MM.1S (cell line): ENCODE measurements around the gene ZNF577.

Source experiments
- DNase-seq: peaks from one replicate; pipeline ENCODE4 v3.0.0-alpha.2; 2015
- H2AFZ ChIP-seq: fragments of 300-600 bp; sonication (generic); 2 replicates; pipeline ENCODE4 v1.6.0; 2016; ENCODE audit warnings: antibody characterized with exemption, low read length
- H3F3A ChIP-seq: fragments of 300-600 bp; sonication (generic); 2 replicates; pipeline ENCODE4 v1.6.1; 2016; ENCODE audit warnings: mild to moderate bottlenecking, antibody characterized with exemption, low read length, moderate library complexity, mixed read lengths; ENCODE audit not compliant: insufficient read depth
- H3K27ac ChIP-seq: fragments of 300-600 bp; sonication (generic); 2 replicates; pipeline ENCODE4 v1.5.1; 2016; ENCODE audit warnings: mild to moderate bottlenecking, low read length
- H3K27me3 ChIP-seq: fragments of 300-600 bp; sonication (generic); replicated peaks from 2 replicates; pipeline ENCODE4 v1.6.0; 2016; ENCODE audit warnings: low read length; ENCODE audit not compliant: insufficient read depth
- H3K36me3 ChIP-seq: fragments of 300-600 bp; sonication (generic); replicated peaks from 2 replicates; pipeline ENCODE4 v1.6.1; 2016; ENCODE audit warnings: mild to moderate bottlenecking, low read length, mixed read lengths; ENCODE audit not compliant: insufficient read depth
- H3K4me1 ChIP-seq: fragments of 300-600 bp; sonication (generic); 2 replicates; pipeline ENCODE4 v1.6.1; 2016; ENCODE audit warnings: low read length, mixed read lengths
- H3K4me2 ChIP-seq: fragments of 300-600 bp; sonication (generic); 2 replicates; pipeline ENCODE4 v1.6.0; 2016; ENCODE audit warnings: low read depth, low read length
- H3K4me3 ChIP-seq: fragments of 300-600 bp; sonication (generic); 2 replicates; pipeline ENCODE4 v1.5.1; 2016; ENCODE audit warnings: low read length, mixed read lengths
- H3K79me2 ChIP-seq: fragments of 300-600 bp; sonication (generic); 2 replicates; pipeline ENCODE4 v1.6.1; 2016; ENCODE audit warnings: mixed run types, low read length, mixed read lengths
- H3K9ac ChIP-seq: fragments of 300-600 bp; sonication (generic); 2 replicates; pipeline ENCODE4 v1.6.1; 2016; ENCODE audit warnings: low read length, mixed read lengths
- H3K9me2 ChIP-seq: fragments of 300-600 bp; sonication (generic); replicated peaks from 2 replicates; pipeline ENCODE4 v1.6.1; 2016; ENCODE audit warnings: mild to moderate bottlenecking, low read length, mixed read lengths; ENCODE audit not compliant: insufficient read depth
- H3K9me3 ChIP-seq: fragments of 300-600 bp; sonication (generic); replicated peaks from 2 replicates; pipeline ENCODE4 v1.6.1; 2016; ENCODE audit warnings: mild to moderate bottlenecking, low read length, mixed read lengths; ENCODE audit not compliant: insufficient read depth
- H4K20me1 ChIP-seq: fragments of 300-600 bp; sonication (generic); 2 replicates; pipeline ENCODE4 v1.6.1; 2016; ENCODE audit warnings: mild to moderate bottlenecking, low read length, moderate library complexity, mixed read lengths; ENCODE audit not compliant: insufficient read depth
- EZH2 ChIP-seq: fragments of 300-600 bp; sonication (generic); optimal IDR thresholded peaks from 2 replicates; pipeline ENCODE3; 2017; ENCODE audit warnings: low read depth, mild to moderate bottlenecking, antibody characterized with exemption, low read length, mixed read lengths
- EZH2phosphoT487 ChIP-seq: fragments of 300-600 bp; sonication (generic); IDR thresholded peaks from 2 replicates; pipeline ENCODE4 v1.6.1; 2018; ENCODE audit warnings: antibody characterized with exemption, low read length
- TF ChIP-seq, protein P1 (sequence below): fragments of 300-600 bp; sonication (generic); IDR thresholded peaks from 2 replicates; pipeline ENCODE4 v1.5.1; 2016; ENCODE audit warnings: antibody characterized with exemption, low read length, mixed read lengths

The ZNF577 gene

DNA sequence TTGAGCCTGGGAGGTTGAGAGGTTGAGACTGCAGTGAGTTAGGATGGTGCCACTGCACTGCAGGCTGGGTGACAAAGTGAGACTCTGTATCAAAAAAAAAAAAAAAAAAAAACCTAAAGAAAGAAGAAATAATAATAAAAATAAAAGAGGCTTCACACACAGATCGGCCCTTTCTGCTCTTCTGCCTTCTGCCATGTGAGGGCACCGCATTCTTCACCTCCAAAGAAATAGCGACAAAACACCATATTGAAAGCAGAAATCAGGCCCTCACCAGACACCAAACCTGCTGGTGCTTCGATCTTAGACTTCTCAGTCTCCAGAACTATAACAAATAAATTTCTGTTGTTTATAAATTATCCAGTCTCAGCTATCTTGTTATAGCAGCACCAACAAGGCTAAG lies 14.1 kb upstream of the ZNF577 start:
- TF ChIP-seq EZH2 = no peak
- TF ChIP-seq EZH2phosphoT487 = no peak
- TF ChIP-seq, protein P1, sequence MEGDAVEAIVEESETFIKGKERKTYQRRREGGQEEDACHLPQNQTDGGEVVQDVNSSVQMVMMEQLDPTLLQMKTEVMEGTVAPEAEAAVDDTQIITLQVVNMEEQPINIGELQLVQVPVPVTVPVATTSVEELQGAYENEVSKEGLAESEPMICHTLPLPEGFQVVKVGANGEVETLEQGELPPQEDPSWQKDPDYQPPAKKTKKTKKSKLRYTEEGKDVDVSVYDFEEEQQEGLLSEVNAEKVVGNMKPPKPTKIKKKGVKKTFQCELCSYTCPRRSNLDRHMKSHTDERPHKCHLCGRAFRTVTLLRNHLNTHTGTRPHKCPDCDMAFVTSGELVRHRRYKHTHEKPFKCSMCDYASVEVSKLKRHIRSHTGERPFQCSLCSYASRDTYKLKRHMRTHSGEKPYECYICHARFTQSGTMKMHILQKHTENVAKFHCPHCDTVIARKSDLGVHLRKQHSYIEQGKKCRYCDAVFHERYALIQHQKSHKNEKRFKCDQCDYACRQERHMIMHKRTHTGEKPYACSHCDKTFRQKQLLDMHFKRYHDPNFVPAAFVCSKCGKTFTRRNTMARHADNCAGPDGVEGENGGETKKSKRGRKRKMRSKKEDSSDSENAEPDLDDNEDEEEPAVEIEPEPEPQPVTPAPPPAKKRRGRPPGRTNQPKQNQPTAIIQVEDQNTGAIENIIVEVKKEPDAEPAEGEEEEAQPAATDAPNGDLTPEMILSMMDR = no peak
- H3K79me2 ChIP-seq = no peaks in the 10 kb centered on the region
- no peaks in the 10 kb centered on the region for H3K9me3 ChIP-seq
- no peaks in the 10 kb centered on the region for H3F3A ChIP-seq
- H2AFZ ChIP-seq = no peak overlapping the region
- no peaks in the 10 kb centered on the region for H3K36me3 ChIP-seq
- DNase-seq = no peak
- H3K4me1 ChIP-seq = no peaks in the 10 kb centered on the region
- H3K9ac ChIP-seq = no peak overlapping the region
- H3K4me3 ChIP-seq = no peak overlapping the region
- no peak overlapping the region for H3K4me2 ChIP-seq
- H3K27me3 ChIP-seq = no peaks in the 10 kb centered on the region
- no peaks in the 10 kb centered on the region for H3K9me2 ChIP-seq
- H3K27ac ChIP-seq = no peak overlapping the region
- H4K20me1 ChIP-seq = no peaks in the 10 kb centered on the region

DNA sequence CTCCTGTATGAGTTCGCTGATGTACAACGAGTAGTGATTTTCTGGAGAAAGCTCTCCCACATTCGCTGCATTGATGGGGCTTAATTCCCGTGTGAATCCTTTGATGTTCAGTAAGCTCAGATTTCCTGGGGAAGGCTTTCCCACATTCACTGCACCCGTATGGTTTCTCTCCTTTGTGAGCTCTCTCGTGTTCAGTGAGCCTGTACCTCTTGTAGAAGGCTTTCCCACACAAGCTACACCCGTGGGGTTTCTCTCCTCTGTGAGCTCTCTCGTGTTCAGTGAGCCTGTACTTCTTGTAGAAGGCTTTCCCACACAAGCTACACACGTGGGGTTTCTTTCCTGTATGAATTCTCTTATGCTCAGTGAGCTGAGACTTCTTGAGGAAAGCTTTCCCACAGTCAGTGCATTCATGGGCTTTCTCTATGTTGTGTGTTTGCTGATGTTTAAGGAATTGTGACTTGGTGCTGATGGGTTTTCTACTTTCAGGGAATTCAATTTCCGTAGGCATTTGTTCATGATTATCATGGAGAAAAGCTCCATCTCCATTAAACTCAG lies 3.5 kb upstream of the ZNF577 start:
- Histone ChIP-seq H3K9me2 (no peaks in the 10 kb centered on the region), H3K9ac (no peak overlapping the region), H3K27me3 (no peaks in the 10 kb centered on the region), H3K36me3 (no peaks in the 10 kb centered on the region), H2AFZ (no peak overlapping the region), H3K9me3 (no peaks in the 10 kb centered on the region; the same call in 1 of the 2 replicates), H3F3A (no peaks in the 10 kb centered on the region), H4K20me1 (no peaks in the 10 kb centered on the region), H3K4me1 (no peaks in the 10 kb centered on the region), H3K4me3 (no peak overlapping the region), H3K4me2 (no peak overlapping the region), H3K27ac (no peak overlapping the region), H3K79me2 (no peaks in the 10 kb centered on the region)
- TF ChIP-seq EZH2 (no peak), EZH2phosphoT487 (no peak)
- TF ChIP-seq, protein P1 = no peak
- no peak for DNase-seq

DNA sequence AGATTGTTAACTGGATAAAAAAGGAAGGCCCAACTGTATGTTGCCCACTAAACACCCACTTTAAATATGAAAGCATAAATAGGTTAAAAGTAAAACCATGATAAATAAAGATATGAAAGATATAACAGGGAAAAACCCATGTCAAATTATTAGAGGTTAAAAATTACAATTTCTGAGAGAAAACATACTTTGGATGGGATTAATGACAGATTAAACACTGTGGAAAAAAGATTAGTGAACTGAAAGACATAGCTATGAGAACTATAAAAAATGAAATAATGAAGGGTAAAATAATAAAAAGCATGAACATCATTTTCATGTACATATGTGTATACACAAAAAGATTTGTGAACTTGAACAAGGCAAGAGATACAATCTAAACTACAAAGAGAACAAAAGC lies 2.2 kb upstream of the ZNF577 start:
- Histone ChIP-seq H3K9ac (no peak overlapping the region), H3K79me2 (no peaks in the 10 kb centered on the region), H3K4me3 (no peak overlapping the region), H3K4me2 (no peak overlapping the region), H4K20me1 (no peaks in the 10 kb centered on the region), H3K9me2 (no peaks in the 10 kb centered on the region), H2AFZ (no peak overlapping the region), H3K4me1 (no peaks in the 10 kb centered on the region), H3K27me3 (no peaks in the 10 kb centered on the region), H3K27ac (no peak overlapping the region), H3K36me3 (no peaks in the 10 kb centered on the region), H3K9me3 (no peaks in the 10 kb centered on the region; the same call in 1 of the 2 replicates), H3F3A (no peaks in the 10 kb centered on the region)
- TF ChIP-seq, protein P1 = no peak
- TF ChIP-seq EZH2 = no peak
- no peak for TF ChIP-seq EZH2phosphoT487
- DNase-seq = no peak
